K562 (cell line): Measurements from ENCODE around the gene TOR1A. TPM values are rescaled to one million over a fixed set of nuclear protein-coding genes. Genes with fewer than 3 reads are reported as not detected.
A peak's percentile ranks its signal among the peaks of the same experiment; 100 is the strongest.

Experiments
- ATF7 ChIP-seq: fragments of 450-650 bp; IDR thresholded peaks from 2 replicates; pipeline ENCODE4 v1.7.1; 2014; ENCODE audit warnings: mild to moderate bottlenecking, moderate library complexity
- BRD9 ChIP-seq: fragments of 450-650 bp; IDR thresholded peaks from 2 replicates; pipeline ENCODE4 v1.6.1; 2018; ENCODE audit warnings: low read depth; ENCODE audit not compliant: partially characterized antibody
- CREB3L1 ChIP-seq: fragments of 450-650 bp; IDR thresholded peaks from 2 replicates; pipeline ENCODE4 v1.6.1; 2014; ENCODE audit warnings: low read depth, mild to moderate bottlenecking, moderate library complexity, borderline replicate concordance
- DIDO1 ChIP-seq: fragments of 450-650 bp; IDR thresholded peaks from 2 replicates; pipeline ENCODE4 v1.6.1; 2016; ENCODE audit warnings: low read depth, missing biosample characterization, missing genetic modification characterization
- ERF ChIP-seq: fragments of 450-650 bp; formaldehyde crosslinking; IDR thresholded peaks from 2 replicates; pipeline ENCODE4 v1.4.0; 2020; ENCODE audit warnings: mild to moderate bottlenecking, mixed read lengths
- ETV6 ChIP-seq, 3 experiments: fragments of 150-350 bp in 1 of 3; sonication (generic) in 1 of 3; formaldehyde crosslinking in 1 of 3; IDR thresholded peaks; 2 replicates each; pipeline versions ENCODE4 v1.6.1 to v1.8.0; 2014 to 2022; ENCODE audit warnings: borderline replicate concordance in 2 of 3, low read depth in 2 of 3, antibody characterized with exemption in 1 of 3, low read length in 1 of 3, mild to moderate bottlenecking in 1 of 3, missing genetic modification reagents in 1 of 3
- FOXK1 ChIP-seq: sonication (generic); formaldehyde crosslinking; IDR thresholded peaks from 2 replicates; pipeline ENCODE4 v1.8.0; 2022; ENCODE audit warnings: missing genetic modification reagents, mild to moderate bottlenecking, borderline replicate concordance
- FOXK2 ChIP-seq, 2 experiments: fragments of 450-650 bp; IDR thresholded peaks in 1 of 2; conservative IDR thresholded peaks in 1 of 2; 2 replicates each; pipeline ENCODE4 v1.6.1; 2016; ENCODE audit warnings: low read depth in 2 of 2, mild to moderate bottlenecking in 1 of 2
- FOXO4 ChIP-seq: fragments of 450-650 bp; formaldehyde crosslinking; IDR thresholded peaks from 2 replicates; pipeline ENCODE4 v1.4.0; 2020; ENCODE audit warnings: mild to moderate bottlenecking, moderate library complexity
- GATAD2A ChIP-seq: fragments of 450-650 bp; IDR thresholded peaks from 2 replicates; pipeline ENCODE4 v1.6.1; 2017
- JUNB ChIP-seq: fragments of 450-650 bp; formaldehyde crosslinking; conservative IDR thresholded peaks from 2 replicates; pipeline ENCODE4 v1.4.0; 2020; ENCODE audit warnings: mild to moderate bottlenecking
- RBM14 ChIP-seq: fragments of 200-400 bp; formaldehyde crosslinking; IDR thresholded peaks from 2 replicates; pipeline ENCODE4 v1.6.1; 2018; ENCODE audit warnings: low read depth, mild to moderate bottlenecking, low read length, moderate library complexity, borderline replicate concordance; ENCODE audit not compliant: insufficient read depth
- SIN3A ChIP-seq, 2 experiments: fragments of 150-350 bp in 1 of 2; IDR thresholded peaks; 2 replicates each; pipeline ENCODE4 v1.6.1; 2011 to 2016; ENCODE audit warnings: borderline replicate concordance in 2 of 2, low read depth in 2 of 2, low read length in 2 of 2, mild to moderate bottlenecking in 2 of 2, moderate library complexity in 2 of 2; ENCODE audit not compliant: control insufficient read depth in 1 of 2
- STAG1 ChIP-seq: sonication (generic); formaldehyde crosslinking; IDR thresholded peaks from 2 replicates; pipeline ENCODE4 v1.5.0; 2020; ENCODE audit warnings: missing genetic modification reagents, borderline replicate concordance
- STAT5A ChIP-seq: IDR thresholded peaks from 2 replicates; pipeline ENCODE4 v1.6.1; 2012; ENCODE audit warnings: low read length, inconsistent platforms, borderline replicate concordance
- TCF7 ChIP-seq: sonication (generic); IDR thresholded peaks from 2 replicates; pipeline ENCODE4 v1.6.1; 2016; ENCODE audit warnings: antibody characterized with exemption, borderline replicate concordance
- ZBTB49 ChIP-seq: sonication (generic); formaldehyde crosslinking; IDR thresholded peaks from 2 replicates; pipeline ENCODE4 v1.8.0; 2022; ENCODE audit warnings: missing genetic modification reagents, mild to moderate bottlenecking, borderline replicate concordance
- ZC3H8 ChIP-seq: fragments of 450-650 bp; IDR thresholded peaks from 2 replicates; pipeline ENCODE4 v1.6.1; 2017
- ZNF12 ChIP-seq: sonication (generic); formaldehyde crosslinking; IDR thresholded peaks from 2 replicates; pipeline ENCODE4 v1.4.0; 2020; ENCODE audit warnings: mild to moderate bottlenecking, missing genetic modification reagents
- ZNF316 ChIP-seq: fragments of 450-650 bp; IDR thresholded peaks from 2 replicates; pipeline ENCODE4 v1.6.1; 2016
- ZNF449 ChIP-seq: fragments of 250-450 bp; sonication (Bioruptor Pico); IDR thresholded peaks from 2 replicates; pipeline ENCODE4 v1.8.0; 2022; ENCODE audit warnings: moderate library complexity, mild to moderate bottlenecking, inconsistent platforms
- polyA plus RNA-seq, 8 experiments: library from polyadenylated mRNA; depleted of rRNA in 4 of 8; stranded (reverse) in 5 of 8; unstranded in 3 of 8; fragments of >200 nt; fragmentation: Nextera tagmentation in 2 of 8; fragmentation: Illumina TruSeq in 1 of 8; extraction: Ambion mirVana in 2 of 8; extraction: Trizol in 1 of 8; gene quantifications; 2 replicates each; pipeline versions ENCODE4 v1.2.1 to v1.2.3, GENCODE V29; 2011 to 2014; ENCODE audit warnings: inconsistent platforms in 1 of 8, missing spikeins in 1 of 8
- total RNA-seq, 7 experiments: library from RNA; depleted of rRNA in 6 of 7; stranded (reverse); fragments of >200 nt in 6 of 7; fragmentation: Illumina TruSeq in 2 of 7; extraction: Trizol in 2 of 7; gene quantifications; 2 replicates each; pipeline versions ENCODE4 v1.2.1 to v1.2.3, GENCODE V29; 2011 to 2021; ENCODE audit warnings: low replicate concordance in 1 of 7

Gene TOR1A
- total and polyA plus RNA-seq, 9 of the 15 experiments (the other 6 are each of a cell fraction or from before 2014, with no cell fraction given) = 4.5 to 85.8 (median 51.3) TPM

- TF ChIP-seq FOXO4 (no peak), SIN3A (IDR thresholded peaks at IDR 0.05; ENCODE audit: borderline replicate concordance in 2 of 2, control insufficient read depth in 1 of 2, low read depth in 2 of 2, low read length in 2 of 2) (peak; percentile 79 to 98; a peak in 2 of 4 replicates), ETV6 (IDR thresholded peaks at IDR 0.05; ENCODE audit: borderline replicate concordance in 1 of 2, low read depth in 2 of 2, low read length in 1 of 2) (no peak), ETV6 (CRISPR knock-in tag; IDR thresholded peaks at IDR 0.05; ENCODE audit: borderline replicate concordance) (no peak), ZNF449 (CRISPR knock-in tag) (no peak), STAT5A (no peak), TCF7 (peak; percentile 46; the same call in 1 of the 2 replicates), DIDO1 (peak; percentile 86), STAG1 (CRISPR knock-in tag) (no peak), FOXK2 (conservative IDR thresholded peaks at IDR 0.05 in 1 of 2, IDR thresholded peaks at IDR 0.05 in 1 of 2; ENCODE audit: low read depth in 2 of 2) (peak; percentile 99 to 100), ZC3H8 (no peak), BRD9 (peak; percentile 56), ZBTB49 (CRISPR knock-in tag) (0 out of 2 replicates have a peak, but pooled peaks have one; percentile 61), JUNB (CRISPR knock-in tag) (no peak), GATAD2A (peak; percentile 85), ATF7 (peak; percentile 91), RBM14 (no peak), FOXK1 (CRISPR knock-in tag) (peak; percentile 99), CREB3L1 (peak; percentile 88), ERF (CRISPR knock-in tag) (peak; percentile 95), ZNF316 (no peak), ZNF12 (0 out of 2 replicates have a peak, but pooled peaks have one; percentile 71)
Measured at GRCh38 chr9:129823935-129824601, at the start of gene TOR1A (continued).
